Fibroblast of lung (primary cell): ENCODE measurements around the gene CBFA2T2.

ENCODE experiments used
- EZH2 ChIP-seq: IDR thresholded peaks from 2 replicates; pipeline ENCODE4 v1.5.1; 2012; ENCODE audit warnings: low read length, control low read depth, mild to moderate bottlenecking; ENCODE audit errors: missing control alignments
- TF ChIP-seq, protein P1 (sequence below), 2 donors: IDR thresholded peaks in 1 of 2; conservative IDR thresholded peaks in 1 of 2; 1 replicate in 1 of 2; 2 replicates in 1 of 2; pipeline ENCODE4 v1.5.1; 2011 to 2012; ENCODE audit warnings: low read length in 2 of 2, control low read depth in 1 of 2, inconsistent platforms in 1 of 2, low read depth in 1 of 2, mild to moderate bottlenecking in 1 of 2

DNA sequence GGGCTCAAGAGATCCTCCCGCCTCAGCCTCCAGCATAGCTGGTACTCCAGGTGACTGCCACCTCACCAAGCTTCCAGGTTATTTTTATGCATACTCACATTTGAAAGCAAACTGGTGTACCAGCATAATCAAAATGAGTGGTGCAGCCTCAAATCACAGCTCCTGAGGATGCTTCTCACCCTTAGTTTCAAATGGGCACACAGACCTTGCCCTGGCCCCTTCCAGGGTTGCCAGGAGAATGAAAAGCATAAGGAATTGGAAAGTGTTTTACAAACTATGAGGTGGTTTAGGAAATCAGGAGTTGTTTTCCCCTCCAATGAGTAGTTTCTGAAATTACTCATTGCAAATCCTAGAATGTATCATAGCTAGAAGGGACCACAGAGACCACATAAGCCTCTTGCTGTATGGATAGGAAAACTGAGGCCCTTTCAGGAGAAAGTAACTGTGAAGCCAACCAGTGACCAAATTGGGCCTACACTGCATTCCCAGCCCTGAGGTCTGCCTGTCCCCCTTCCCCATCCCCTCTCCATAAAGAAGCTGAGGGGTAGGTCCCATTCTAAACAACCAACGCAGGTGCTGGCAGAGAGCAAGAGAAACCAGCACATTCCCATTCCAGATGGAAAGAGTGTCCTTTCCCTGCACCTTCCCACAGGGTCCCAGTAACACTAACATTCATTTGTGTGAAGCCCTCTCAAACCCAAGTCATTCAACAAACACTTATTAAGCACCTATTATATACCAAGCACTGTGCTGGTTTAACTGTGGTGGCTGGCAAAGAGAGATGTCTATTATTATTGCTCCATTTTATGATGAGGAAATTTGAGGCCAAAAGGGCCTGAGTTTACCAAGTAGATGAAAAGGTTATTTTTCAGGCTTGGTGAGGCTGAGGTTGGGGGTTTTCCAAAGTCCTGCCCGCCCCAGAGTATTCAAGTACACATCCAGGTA is 198.4 kb downstream of the CBFA2T2 start:
- TF ChIP-seq EZH2: no peak
- TF ChIP-seq, protein P1, sequence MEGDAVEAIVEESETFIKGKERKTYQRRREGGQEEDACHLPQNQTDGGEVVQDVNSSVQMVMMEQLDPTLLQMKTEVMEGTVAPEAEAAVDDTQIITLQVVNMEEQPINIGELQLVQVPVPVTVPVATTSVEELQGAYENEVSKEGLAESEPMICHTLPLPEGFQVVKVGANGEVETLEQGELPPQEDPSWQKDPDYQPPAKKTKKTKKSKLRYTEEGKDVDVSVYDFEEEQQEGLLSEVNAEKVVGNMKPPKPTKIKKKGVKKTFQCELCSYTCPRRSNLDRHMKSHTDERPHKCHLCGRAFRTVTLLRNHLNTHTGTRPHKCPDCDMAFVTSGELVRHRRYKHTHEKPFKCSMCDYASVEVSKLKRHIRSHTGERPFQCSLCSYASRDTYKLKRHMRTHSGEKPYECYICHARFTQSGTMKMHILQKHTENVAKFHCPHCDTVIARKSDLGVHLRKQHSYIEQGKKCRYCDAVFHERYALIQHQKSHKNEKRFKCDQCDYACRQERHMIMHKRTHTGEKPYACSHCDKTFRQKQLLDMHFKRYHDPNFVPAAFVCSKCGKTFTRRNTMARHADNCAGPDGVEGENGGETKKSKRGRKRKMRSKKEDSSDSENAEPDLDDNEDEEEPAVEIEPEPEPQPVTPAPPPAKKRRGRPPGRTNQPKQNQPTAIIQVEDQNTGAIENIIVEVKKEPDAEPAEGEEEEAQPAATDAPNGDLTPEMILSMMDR (conservative IDR thresholded peaks at IDR 0.05 in 1 of 2, IDR thresholded peaks at IDR 0.05 in 1 of 2; ENCODE audit: low read depth in 1 of 2, low read length in 2 of 2): no peak
